Measurements from ENCODE around the gene ABCG1.

Gene ABCG1

GRCh38 chr21:42191696-42192595 is 27.0 kb upstream of the ABCG1 start:
- peak; percentile 58 for DNase-seq (ENCODE audit: low spot score)

GRCh38 chr21:42193131-42193671 is 25.7 kb upstream of the ABCG1 start:
- DNase-seq (ENCODE audit: low spot score): no peak

GRCh38 chr21:42193721-42194120 is 25.2 kb upstream of the ABCG1 start:
- DNase-seq (ENCODE audit: low spot score): no peak

- no peak for DNase-seq (ENCODE audit: low spot score)
Observed at GRCh38 chr21:42194863-42195262, 24.1 kb upstream of the ABCG1 start.

- DNase-seq (ENCODE audit: low spot score): no peak
Observed at GRCh38 chr21:42195378-42196031, 23.4 kb upstream of the ABCG1 start.

GRCh38 chr21:42198929-42199867 is 19.7 kb upstream of the ABCG1 start:
- peak; percentile 94 for DNase-seq (ENCODE audit: low spot score)

DNA sequence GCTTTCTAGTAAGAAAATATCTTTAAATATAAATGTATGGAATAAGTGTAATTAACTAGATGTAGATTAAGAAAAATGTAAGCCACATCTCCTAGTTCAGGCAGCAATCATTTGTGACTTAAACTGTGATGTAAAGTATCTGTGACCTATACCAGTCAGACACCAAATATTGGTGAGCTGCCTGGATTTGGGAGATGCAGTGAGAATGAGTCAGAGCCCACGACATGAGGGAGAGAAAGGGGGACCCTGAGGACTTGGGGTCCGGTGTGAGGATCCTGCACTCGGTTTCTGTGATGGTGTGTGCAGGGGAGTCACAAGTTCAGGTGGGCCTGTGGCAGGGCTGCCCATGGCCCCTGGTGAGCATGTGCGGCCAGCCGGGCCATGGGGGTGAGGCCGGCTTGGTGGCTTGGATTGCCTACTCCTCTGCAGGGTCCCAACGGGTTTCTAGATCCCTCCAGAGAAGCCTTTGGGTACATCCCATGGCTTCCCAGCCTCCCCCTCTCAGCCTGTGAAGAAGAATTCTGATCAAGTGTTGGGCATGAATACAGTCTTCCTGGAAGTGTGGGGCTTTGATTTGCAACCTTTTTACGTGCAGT is 19.0 kb upstream of the ABCG1 start:
- DNase-seq (ENCODE audit: low spot score): peak; percentile 25

- DNase-seq (ENCODE audit: low spot score): no peak
Observed at GRCh38 chr21:42200906-42201614, 17.9 kb upstream of the ABCG1 start.

DNA sequence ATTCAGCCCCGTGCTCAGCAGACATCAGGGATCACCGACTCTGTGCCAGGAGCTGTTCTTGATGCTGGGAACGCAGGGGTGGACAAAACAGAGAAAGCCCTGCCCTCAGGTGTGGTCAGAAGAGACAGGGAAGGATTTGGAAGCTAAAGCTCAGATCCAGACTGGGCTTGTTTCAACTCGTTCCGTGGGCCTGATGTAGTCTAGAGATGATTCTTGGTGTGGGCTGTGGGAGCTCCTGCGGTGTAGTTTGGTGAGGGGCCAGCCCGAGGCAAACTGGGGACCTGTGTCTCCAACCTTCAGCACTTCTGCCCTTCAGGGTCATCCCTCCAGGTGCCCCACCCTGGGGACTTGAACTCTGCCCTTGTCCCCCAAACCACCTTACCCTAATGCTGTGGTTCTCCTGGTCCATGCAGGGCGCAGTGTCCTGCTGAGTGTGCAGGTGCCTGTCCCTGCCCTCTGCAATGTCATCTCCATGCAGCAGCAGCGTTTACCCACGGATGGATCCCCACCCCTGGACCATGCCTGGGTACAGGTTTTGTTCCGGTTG is 17.3 kb upstream of the ABCG1 start:
- DNase-seq (ENCODE audit: low spot score): no peak

- no peak for DNase-seq (ENCODE audit: low spot score)
Observed at GRCh38 chr21:42202321-42202720, 16.6 kb upstream of the ABCG1 start.

GRCh38 chr21:42203321-42203720 is 15.6 kb upstream of the ABCG1 start:
- no peak for DNase-seq (ENCODE audit: low spot score)

- no peak for DNase-seq (ENCODE audit: low spot score)
Observed at GRCh38 chr21:42203936-42204335, 15.0 kb upstream of the ABCG1 start.

- no peak for DNase-seq (ENCODE audit: low spot score)
Observed at GRCh38 chr21:42207426-42207825, 11.5 kb upstream of the ABCG1 start.

DNA sequence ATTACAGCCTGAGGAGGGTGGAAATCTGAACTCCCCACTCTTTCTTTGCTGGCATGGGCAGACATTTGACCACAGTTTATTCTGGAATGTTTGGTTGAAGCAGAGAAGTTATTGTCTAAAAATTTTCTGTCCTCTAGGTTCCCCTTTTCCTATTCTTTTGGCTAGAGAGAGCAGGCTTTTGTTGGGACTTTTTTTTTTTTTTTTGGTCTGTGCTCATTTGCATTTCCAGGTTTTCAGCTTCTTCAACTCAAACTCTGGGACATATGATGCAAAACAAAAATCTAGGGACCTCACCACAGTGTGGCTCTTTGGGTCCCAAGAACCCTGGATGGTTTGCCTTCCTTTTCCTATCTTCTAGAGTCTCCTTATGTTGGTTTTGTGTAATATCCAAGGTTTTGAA is 10.9 kb upstream of the ABCG1 start:
- no peak for DNase-seq (ENCODE audit: low spot score)

- DNase-seq (ENCODE audit: low spot score): no peak
Observed at GRCh38 chr21:42208801-42209490, 10.0 kb upstream of the ABCG1 start.

DNA sequence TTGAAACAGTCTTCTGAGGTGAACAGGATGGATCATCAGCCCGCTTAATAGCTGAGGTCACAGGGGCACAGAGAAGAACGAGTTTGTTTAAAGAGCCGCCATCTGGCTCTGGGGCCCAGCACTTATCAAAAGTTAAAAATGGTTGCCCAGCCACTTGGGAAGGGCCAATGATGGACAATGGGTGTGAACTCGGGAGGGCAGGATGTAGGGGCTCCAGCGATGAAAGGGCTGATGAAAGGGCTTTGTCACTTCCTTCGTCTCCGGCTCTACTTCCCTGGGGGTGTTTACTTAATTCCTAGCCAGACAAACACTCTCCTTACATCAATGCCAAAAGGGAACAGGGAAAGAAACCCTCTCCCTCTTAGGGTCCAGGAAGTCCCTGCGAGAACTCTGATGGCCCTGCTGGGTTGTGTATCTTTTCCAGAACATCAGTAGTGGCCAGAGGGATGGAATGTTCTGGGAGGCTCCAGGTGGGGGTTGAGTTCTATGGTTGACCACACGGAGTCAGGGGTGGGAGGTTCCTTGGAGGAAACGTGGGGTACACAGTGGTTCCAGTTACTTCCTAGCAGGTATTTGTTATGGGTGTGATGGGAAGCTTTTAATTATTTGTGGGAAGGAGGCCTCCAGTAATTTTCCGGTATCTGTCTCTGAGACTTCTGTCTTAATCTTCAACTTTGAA is 9.0 kb upstream of the ABCG1 start:
- DNase-seq (ENCODE audit: low spot score): no peak

- no peak for DNase-seq (ENCODE audit: low spot score)
Observed at GRCh38 chr21:42212266-42212665, 6.7 kb upstream of the ABCG1 start.

GRCh38 chr21:42213082-42213774 is 5.7 kb upstream of the ABCG1 start:
- DNase-seq (ENCODE audit: low spot score): no peak

Data from SW480 (cell line).